Astrocyte of the hippocampus (primary cell): ENCODE results near the gene RADX.

Experiments used
- DNase-seq: peaks from one replicate; pipeline ENCODE4 v3.0.0; 2011; ENCODE audit warnings: low read depth, low spot score

Gene RADX

DNA sequence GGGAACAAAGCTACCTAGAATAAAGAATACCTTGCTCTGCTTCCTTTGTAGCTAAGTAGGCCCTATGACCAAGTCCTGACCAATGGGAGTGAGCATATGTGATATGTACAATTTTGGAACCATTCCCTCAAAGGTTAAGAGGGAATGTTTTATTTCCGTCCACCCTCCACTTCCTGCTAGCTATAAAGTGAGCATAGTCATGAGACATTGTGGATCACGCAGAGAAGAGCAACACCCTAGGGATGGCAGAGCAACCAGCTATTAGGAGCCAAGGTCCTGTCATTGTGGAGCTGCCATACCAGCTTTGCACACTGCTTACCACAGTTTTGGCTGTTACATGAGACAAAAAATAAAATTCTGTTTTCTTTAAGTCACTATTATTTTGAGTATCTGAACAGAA is 68.9 kb downstream of the RADX start:
- no peak for DNase-seq

DNA sequence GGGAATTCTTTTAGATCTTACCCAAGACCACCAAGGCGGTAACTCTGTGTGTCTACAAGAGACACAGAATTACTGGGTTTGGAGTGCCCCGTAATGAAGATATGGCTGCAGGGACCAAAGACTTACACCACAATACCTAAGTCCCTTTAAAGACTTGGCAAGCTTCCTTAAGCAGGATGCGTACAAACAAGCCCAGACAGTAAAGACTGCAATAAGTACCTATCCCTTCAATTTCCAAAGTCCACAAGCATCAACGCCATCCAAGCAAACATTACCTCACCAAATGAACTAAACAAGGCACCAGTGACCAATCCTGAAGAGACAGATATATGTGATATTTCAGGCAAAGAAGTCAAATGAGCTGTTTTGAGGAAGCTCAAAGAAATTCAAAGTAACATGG is 72.4 kb downstream of the RADX start:
- DNase-seq: no peak

- no peak for DNase-seq
Measured at GRCh38 chrX:106692425-106693065, 80.8 kb downstream of the RADX start.

- DNase-seq: no peak
Measured at GRCh38 chrX:106696502-106696901, 84.7 kb downstream of the RADX start.

- no peak for DNase-seq
Measured at GRCh38 chrX:106698693-106699092, 86.9 kb downstream of the RADX start.

GRCh38 chrX:106702636-106703035 is 90.9 kb downstream of the RADX start:
- no peak for DNase-seq

GRCh38 chrX:106706466-106706865 is 94.7 kb downstream of the RADX start:
- DNase-seq: no peak

GRCh38 chrX:106707771-106708454 is 96.1 kb downstream of the RADX start:
- peak; percentile 71 for DNase-seq

GRCh38 chrX:106710771-106711170 is 99.0 kb downstream of the RADX start:
- DNase-seq: no peak

GRCh38 chrX:106711375-106711774 is 99.6 kb downstream of the RADX start:
- DNase-seq: no peak

GRCh38 chrX:106716004-106716403 is 104.2 kb downstream of the RADX start:
- no peak for DNase-seq

DNA sequence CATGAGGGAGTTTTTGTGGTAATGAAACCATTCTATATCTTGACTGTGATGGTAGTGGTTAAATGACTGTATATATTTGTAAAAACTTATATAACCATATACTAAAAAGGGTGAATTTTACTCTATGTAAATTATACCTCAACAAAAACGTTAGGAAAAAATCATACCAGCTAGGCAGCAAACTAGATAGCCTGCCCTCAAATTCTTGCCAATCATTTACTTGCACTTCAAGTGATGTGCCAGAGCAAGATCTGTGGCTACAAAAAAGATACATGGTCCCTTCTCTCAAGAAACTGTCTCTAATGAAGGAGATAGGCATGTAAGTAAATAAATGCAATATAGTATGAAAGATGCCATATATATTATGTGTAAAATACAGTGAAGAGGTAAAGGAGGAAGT is 104.7 kb downstream of the RADX start:
- DNase-seq: no peak

DNA sequence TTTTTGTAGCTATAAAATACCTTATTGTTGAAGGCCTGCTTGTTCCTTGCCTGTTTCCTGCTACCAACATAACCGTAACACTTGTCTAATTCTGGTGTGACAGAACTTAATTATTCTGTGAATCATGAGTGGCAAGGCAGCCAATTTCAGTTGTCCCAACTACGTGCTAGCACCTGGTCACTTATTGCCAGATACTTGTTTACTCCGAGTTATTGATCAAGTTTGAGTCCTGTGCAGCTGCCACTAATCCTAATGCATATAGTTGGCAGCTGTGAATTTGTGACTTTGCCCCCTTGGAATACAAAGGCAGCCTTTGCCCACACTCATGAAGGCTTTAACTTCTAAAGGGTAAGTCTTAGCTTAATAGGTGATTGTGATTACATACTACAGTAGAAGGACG is 106.9 kb downstream of the RADX start:
- DNase-seq: no peak

DNA sequence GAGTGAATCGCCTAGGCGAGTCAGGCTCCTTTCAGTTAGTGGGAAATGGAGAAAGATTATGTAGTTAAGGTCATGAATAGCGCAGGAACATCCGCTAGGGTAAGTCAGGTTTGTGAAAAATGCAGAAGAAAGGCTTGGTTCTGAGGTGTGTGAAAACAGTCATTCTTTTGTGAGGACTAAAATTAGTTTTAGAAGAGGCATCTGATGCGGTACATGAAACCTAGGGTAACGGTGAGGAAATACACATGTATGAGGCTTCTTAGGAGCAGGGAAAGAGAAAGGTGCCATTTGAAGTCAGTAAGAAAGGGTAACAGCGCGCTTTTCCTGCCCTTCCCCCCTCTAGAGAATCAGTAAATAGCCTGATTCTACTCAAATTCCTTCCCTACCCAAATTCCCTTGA is 114.2 kb downstream of the RADX start:
- peak; percentile 22 for DNase-seq

- peak; percentile 62 for DNase-seq
Measured at GRCh38 chrX:106726485-106727437, 115.0 kb downstream of the RADX start, which contains the start of gene RNF128. RNF128 (plus strand) TSS chrX:106726701; CDS start chrX:106726914, 213 bp downstream.

GRCh38 chrX:106728337-106728736 is 116.6 kb downstream of the RADX start:
- peak; percentile 2 for DNase-seq
